IMR-90 (cell line): ENCODE results near the gene SLC4A2.

Experiments used
- BHLHE40 ChIP-seq: fragments of 150-350 bp; IDR thresholded peaks from 2 replicates; pipeline ENCODE4 v1.6.1; 2016; ENCODE audit warnings: mild to moderate bottlenecking, low read depth, low read length
- MAZ ChIP-seq: IDR thresholded peaks from 2 replicates; pipeline ENCODE4 v1.6.1; 2012; ENCODE audit warnings: low read depth, mild to moderate bottlenecking, low read length, improper control_type of control experiment, moderate library complexity, borderline replicate concordance
- POLR2A ChIP-seq: IDR thresholded peaks from 2 replicates; pipeline ENCODE4 v1.6.1; 2012; ENCODE audit warnings: mild to moderate bottlenecking, low read depth, low read length
- TF ChIP-seq, protein P1 (sequence below): conservative IDR thresholded peaks from 2 replicates; pipeline ENCODE4 v1.5.1; 2012; ENCODE audit warnings: mild to moderate bottlenecking, low read depth, low read length, improper control_type of control experiment

DNA sequence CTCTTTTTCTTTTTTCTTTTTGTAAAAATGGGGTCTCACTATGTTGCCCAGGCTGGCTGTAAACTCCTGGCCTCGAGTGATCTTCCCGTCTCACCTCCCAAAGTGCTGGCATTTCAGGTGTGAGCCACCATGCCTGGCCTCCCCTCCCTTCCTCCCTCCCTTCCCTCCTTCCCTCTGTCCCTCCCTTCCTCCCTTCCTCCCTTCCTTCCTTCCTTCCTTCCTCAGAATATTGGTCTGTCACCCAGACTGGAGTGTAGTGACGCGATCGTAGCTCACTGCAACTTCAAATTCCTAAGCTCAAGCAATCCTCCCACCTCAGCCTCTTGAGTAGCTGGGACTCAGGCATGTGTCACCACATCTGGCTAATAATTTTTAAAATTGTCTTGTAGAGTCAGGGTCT is 35.3 kb downstream of the SLC4A2 start:
- TF ChIP-seq, protein P1, sequence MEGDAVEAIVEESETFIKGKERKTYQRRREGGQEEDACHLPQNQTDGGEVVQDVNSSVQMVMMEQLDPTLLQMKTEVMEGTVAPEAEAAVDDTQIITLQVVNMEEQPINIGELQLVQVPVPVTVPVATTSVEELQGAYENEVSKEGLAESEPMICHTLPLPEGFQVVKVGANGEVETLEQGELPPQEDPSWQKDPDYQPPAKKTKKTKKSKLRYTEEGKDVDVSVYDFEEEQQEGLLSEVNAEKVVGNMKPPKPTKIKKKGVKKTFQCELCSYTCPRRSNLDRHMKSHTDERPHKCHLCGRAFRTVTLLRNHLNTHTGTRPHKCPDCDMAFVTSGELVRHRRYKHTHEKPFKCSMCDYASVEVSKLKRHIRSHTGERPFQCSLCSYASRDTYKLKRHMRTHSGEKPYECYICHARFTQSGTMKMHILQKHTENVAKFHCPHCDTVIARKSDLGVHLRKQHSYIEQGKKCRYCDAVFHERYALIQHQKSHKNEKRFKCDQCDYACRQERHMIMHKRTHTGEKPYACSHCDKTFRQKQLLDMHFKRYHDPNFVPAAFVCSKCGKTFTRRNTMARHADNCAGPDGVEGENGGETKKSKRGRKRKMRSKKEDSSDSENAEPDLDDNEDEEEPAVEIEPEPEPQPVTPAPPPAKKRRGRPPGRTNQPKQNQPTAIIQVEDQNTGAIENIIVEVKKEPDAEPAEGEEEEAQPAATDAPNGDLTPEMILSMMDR: no peak
- no peak for TF ChIP-seq BHLHE40
- no peak for TF ChIP-seq POLR2A
- no peak for TF ChIP-seq MAZ
